Suprapubic skin (tissue), 2 donors: Measurements from ENCODE around the gene NT5E.

Experiments used
- EP300 ChIP-seq: sonication (generic); formaldehyde crosslinking; IDR thresholded peaks from one replicate; pipeline ENCODE4 v1.6.1; 2017; ENCODE audit warnings: antibody characterized with exemption
- POLR2A ChIP-seq, 2 donors: fragments of 450-650 bp; IDR thresholded peaks; one replicate each; pipeline ENCODE4 v1.6.1; 2017; ENCODE audit warnings: antibody characterized with exemption in 2 of 2, mild to moderate bottlenecking in 2 of 2, moderate library complexity in 2 of 2

DNA sequence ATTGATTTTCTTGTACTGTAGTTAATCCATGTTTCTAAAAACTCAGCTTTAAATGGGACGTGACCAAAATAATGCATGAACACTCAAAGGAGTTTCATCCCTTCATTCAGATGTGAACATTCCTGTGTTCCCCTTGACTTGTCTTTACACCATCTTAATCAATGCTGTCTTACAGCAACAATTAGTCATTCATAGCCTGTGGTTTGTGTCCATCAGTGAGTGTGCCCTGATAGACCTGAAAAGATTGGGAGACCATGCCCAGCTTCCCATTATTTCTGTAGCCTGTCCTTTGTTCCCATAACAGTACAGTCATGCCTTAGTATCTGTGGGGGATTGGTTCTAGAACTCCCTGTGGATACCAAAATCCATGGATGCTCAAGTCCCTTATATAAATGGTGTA is 23.9 kb downstream of the NT5E start:
- TF ChIP-seq POLR2A (IDR thresholded peaks at IDR 0.05) (no peak), EP300 (no peak)
